HG03066 (cell line): ENCODE measurements around the gene SERPINB5.
A peak's percentile ranks its signal among the peaks of the same experiment; 100 is the strongest.

Experiments
- ATAC-seq: cut with Tn5 transposase; IDR thresholded peaks from one replicate; pipeline ENCODE4 v1.9.1; 2021; ENCODE audit warnings: low read depth; ENCODE audit not compliant: unreplicated experiment

Gene SERPINB5

DNA sequence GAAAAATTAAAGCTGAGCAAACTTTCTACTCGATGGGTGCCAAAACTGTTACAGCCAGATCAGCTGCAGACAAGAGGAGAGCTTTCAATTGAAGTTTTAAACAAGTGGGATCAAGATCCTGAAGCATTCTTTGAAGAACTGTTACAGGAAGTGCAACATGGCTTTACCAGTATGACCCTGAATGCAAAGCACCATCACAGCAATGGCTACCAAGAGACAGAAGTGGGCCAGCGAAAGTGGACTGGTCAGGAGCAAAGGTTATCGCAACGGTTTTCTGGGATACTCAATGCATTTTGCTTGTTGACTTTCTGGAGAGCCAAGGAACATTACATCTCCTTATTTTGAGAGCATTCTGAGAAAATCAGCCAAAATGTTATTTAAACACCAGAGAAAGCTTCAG is 9.1 kb upstream of the SERPINB5 start:
- no peak for ATAC-seq

DNA sequence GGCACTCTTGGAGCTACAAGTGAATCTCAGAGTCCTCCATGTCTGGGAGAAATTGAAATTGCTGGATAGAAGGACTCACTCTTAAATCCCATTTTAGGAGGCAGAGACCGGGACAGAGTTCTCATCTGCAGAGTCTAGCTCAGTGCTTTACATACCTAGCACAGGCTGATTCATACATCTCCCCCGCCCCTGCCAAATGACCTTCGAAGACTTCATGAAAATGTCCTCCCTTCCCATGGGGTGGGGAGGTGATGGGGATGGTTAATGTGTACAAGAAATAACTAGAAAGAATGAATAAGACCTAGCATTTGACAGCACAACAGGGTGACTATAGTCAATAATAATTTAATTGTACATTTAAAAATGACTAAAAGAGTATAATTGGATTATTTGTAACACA is 8.2 kb upstream of the SERPINB5 start:
- ATAC-seq = no peak

- ATAC-seq = no peak
Measured at GRCh38 chr18:63470751-63471150, 6.0 kb upstream of the SERPINB5 start.

DNA sequence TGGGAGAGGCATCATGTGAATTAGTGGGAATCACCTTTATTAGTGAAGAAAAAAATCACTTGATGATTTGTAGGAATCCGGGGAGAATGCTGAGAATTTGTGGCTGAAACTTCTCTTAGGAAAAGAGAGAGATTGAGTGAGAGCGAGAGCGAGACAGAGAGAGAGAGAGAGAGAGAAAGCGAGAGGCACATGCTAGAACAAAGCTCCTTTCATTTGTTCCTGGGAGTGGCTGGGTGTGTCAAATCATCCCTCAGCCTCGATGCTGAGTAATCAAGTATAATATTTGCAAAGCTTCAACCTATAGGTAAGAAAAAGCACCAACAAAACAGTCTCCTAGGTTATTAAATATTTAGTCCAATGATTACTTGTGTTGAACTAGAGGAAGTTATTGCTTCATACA is 4.4 kb upstream of the SERPINB5 start:
- no peak for ATAC-seq

DNA sequence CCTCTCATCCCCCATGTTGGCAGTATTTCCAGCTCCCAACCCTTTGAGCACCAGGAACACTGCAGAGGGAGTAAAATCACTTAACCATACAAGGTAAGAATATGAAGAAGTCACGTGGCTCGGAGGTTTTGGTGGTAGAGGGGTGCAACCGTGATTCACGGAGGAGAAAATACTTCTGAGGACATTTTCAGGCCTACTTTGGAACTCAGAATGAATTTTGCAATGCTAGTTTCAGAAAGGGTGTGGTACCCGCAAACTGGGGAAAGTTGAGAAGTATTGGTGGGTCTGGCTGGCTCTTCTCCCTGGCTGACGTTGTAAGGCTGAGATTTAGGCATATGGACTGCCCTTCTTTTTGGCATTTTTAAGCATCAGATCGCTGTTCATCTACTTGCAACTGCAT is 442 bp downstream of the SERPINB5 start:
- no peak for ATAC-seq

DNA sequence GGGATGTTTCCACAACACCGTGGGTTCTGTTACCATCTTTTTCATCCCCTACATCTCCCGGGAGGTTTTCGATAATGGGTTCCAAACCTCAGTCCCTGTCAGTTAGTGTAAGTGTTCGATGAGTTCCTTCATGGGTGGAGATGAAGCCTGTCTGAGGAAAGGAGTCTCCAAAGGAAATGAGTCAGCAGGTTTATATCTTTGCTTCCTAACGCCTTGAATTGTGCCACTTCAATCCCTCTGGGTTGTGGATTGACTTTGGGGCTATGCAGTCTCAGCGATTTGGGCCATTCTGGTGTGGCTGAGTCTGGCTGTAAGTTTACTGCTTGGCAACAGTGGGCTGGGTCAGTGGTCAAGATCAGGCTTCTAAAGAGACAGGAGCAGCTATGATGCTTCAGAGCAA is 1.2 kb downstream of the SERPINB5 start:
- ATAC-seq = no peak

GRCh38 chr18:63479826-63480225 is 3.1 kb downstream of the SERPINB5 start:
- ATAC-seq = no peak

DNA sequence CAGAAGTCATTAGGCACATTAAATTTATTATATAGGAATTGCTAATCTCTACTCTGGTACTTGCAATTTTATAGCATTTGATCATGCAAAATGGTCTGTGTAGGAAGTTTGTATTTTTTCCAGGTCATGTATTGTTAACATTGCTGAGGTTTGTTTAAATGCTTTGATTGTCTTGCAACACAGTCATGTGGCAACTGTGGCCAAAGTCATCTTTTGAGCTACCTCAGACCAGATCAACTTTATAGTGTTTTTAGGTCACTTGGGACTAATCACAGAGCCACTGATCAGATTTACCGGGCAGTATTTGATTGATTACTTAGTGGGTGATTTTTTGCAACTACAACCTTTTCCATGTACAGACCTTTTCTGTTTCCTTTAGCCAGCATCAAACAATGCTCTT is 3.7 kb downstream of the SERPINB5 start:
- no peak for ATAC-seq

DNA sequence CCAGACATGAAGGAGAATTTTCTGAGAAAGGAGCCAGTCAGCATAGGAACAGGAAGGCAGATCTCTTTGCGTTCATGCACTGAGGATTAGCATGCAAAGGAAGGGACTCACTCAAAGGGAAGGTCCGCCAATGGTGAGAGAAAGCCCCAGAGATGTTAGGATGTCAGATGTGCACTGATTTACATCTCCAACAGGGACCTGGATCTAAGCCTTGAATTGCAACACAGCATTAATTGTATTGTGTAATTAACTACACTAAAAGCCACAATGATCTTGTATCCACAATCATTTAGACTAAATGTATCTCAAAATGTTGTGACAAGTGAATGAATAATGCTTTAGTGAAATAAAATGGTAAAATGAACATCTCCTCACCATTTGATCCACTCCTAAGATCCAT is 4.2 kb downstream of the SERPINB5 start:
- ATAC-seq = no peak

- ATAC-seq = no peak
Measured at GRCh38 chr18:63487676-63488075, 10.9 kb downstream of the SERPINB5 start.

DNA sequence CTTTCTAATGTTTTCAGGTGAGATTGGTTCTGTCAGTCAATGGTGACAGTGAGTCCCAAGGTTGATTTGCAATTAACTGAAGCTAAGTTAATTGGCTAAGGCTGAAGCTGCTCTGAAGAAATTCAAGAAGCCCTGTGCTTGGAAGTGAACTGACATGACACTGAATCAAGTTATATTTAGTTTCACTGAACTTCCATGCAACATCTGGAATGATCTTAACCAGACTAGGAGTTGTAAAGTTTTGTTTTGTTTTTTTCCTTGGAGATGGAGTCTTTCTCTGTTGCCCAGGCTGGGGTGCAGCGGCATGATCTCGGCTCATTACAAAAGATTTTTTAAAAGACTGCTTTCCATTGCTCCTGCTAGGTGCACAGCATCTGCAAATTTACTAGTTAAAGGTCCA is 11.4 kb downstream of the SERPINB5 start:
- ATAC-seq = no peak

- no peak for ATAC-seq
Measured at GRCh38 chr18:63492851-63493250, 16.1 kb downstream of the SERPINB5 start.

DNA sequence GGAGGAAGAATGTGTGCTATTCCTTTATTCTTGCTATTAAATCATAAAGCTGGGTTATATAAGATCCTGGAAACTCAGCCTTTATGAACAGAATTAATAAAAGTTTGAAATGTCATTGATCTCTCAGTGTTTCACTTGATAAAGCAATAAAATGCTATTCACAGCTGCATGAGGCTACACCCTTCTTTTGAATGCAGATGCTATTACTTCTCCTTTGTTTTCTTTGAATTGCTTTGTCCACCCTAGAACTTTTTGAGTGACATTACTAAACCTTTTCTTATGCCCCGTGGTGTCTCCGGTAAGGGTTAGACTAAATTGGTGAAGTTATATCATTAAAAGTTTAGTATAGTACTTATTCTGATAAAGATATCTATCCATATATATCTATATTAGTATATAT is 18.9 kb downstream of the SERPINB5 start:
- ATAC-seq = no peak

GRCh38 chr18:63505566-63506335 is 29.0 kb downstream of the SERPINB5 start:
- ATAC-seq = no peak

GRCh38 chr18:63506336-63506646 is 29.5 kb downstream of the SERPINB5 start:
- no peak for ATAC-seq

DNA sequence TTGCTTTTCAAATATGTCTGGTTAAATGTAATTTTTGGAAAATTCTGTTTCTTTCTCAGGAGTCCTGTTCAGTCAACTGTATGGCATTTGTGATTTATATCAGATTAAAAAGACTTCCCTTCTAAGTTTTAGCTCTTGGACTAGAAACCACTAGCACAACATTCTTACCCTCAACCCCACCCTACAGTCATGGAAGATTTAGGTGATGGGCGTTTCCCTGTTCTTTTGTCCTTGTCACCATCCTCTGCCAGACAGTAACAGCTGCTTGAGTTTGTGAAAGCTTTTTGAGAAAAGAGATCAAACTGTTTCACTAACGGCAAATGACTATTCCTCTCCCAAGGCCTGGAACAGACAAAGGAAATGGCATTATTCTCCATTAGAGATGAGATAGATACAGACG is 31.8 kb downstream of the SERPINB5 start:
- ATAC-seq = no peak

DNA sequence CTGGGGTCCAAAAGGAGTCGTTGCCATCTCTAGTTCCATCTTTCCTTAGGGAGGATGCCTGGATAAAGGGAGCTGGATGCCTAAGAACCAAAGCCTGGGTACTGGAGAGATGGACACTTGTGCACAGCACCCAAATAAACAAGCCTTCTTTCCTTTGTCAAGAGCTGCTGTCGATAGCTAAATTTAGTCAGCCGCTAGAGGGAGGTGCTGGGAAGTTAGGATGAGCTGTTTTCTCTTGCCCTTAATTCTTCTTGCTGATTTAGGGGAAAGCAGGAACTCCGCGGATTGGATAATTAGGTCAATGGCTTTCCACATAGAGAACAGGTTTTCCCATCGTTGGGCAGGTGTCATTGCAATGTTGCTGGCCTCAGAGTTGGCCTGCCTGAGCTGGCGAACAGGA is 34.5 kb downstream of the SERPINB5 start:
- ATAC-seq = no peak

DNA sequence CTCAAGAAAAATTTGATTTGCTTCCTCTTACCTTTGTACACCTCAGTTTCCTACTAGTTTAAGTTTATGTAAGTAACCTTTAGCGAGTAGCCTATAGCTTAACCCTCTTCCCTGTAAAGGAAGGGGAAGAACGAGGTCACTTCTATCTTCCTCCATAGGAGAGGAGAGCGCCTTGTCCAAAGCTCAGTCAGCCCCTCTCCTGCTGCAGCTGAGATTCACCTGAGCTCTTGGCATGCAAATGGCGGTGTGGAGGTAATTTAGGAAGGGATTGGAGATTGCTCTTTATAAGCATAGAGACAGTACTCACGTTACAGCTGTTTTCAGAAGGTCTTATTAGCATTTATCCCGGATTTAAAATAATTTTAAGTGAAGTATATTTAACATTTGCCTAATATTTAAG is 37.6 kb downstream of the SERPINB5 start:
- no peak for ATAC-seq

DNA sequence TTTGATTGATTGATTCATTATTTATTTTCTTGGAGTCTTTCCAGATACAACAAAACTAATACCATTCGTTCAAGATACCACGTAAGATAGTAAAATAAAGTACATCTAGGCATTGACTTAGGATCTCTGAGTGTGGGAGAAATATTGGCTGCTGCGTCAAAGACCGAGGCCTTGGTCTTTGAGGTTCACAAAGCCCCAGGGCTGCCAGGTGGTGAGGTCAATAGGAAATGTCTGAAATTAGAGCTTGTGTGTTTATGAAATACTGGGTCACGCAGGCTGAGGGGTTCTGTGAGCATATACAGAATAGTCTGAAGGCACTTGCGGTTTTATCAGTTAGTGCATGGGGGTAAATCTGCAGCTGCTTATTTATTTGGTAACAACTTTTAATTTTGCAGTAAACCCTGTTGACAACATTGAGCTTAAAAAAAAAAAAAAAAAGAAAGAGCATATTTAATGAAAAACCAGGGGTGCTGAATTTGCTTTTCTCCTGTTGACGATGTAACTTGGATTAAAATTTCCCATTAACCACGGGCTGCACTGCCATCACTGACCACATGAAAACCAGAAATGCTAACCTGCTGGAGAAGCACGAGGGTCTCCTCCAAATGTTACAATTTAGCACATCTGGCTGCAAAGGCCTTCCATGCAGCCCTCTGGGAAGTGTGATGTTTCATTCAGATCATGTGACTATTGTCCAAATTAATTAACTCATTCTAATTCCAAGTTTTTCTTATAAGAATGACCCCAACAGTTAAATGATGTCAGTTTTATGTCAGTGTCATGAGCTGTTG is 38.3 kb downstream of the SERPINB5 start:
- no peak for ATAC-seq

GRCh38 chr18:63515801-63516200 is 39.0 kb downstream of the SERPINB5 start:
- ATAC-seq = no peak

GRCh38 chr18:63518178-63519012 is 41.6 kb downstream of the SERPINB5 start:
- ATAC-seq = peak; percentile 94
